Activated T-cell treated with anti-CD3 and anti-CD28 coated beads, Interleukin-2, amount 50 U/mL, for 4 hours (primary cell): Measurements from ENCODE around the gene SF3A2. TPM values are rescaled to one million over a fixed set of nuclear protein-coding genes. Genes with fewer than 3 reads are reported as not detected.

Source experiments
- ATAC-seq, 2 donors: fragments of 200-7000 bp; cut with Tn5 transposase; one replicate each; pipeline ENCODE4 v1.10.0; 2021
- DNase-seq: peaks from one replicate; pipeline ENCODE4 v3.0.0-alpha.2; 2020
- H3K27me3 Mint-ChIP-seq: one replicate; pipeline ENCODE4 v1.8.0; 2021; ENCODE audit warnings: low read depth, mixed read lengths
- H3K36me3 Mint-ChIP-seq: one replicate; pipeline ENCODE4 v1.8.0; 2022; ENCODE audit warnings: mixed read lengths; ENCODE audit not compliant: insufficient read depth
- H3K4me1 Mint-ChIP-seq: one replicate; pipeline ENCODE4 v1.8.0; 2021; ENCODE audit warnings: low read depth, mixed read lengths
- H3K4me3 Mint-ChIP-seq: one replicate; pipeline ENCODE4 v1.8.0; 2021; ENCODE audit warnings: mild to moderate bottlenecking, moderate library complexity, mixed read lengths
- H3K9me3 Mint-ChIP-seq: one replicate; pipeline ENCODE4 v1.8.0; 2021; ENCODE audit warnings: mixed read lengths
- total RNA-seq, 3 donors: library from RNA; stranded (reverse); gene quantifications; one replicate each; pipeline ENCODE4 v1.2.1, GENCODE V29; 2021

Gene SF3A2
- total RNA-seq, 3 donors from 2014 or later, result 174 to 195 (median 179) TPM

GRCh38 chr19:2239173-2239572, 2.5 kb downstream of the SF3A2 start:
- peaks cover 24% of the 10 kb centered on the region for H3K36me3 Mint-ChIP-seq

GRCh38 chr19:2239771-2240770, 3.4 kb downstream of the SF3A2 start:
- no peak for DNase-seq
- H3K36me3 Mint-ChIP-seq, result peaks cover 27% of the 10 kb centered on the region

More at GRCh38 chr19:2239173-2239572, 2.5 kb downstream of the SF3A2 start:
- Mint-ChIP-seq H3K4me1 (peaks cover 63% of the 10 kb centered on the region), H3K4me3 (peak overlapping the region; percentile 97), H3K9me3 (no peaks in the 10 kb centered on the region), H3K27me3 (no peaks in the 10 kb centered on the region)
- DNase-seq (no peak), ATAC-seq (no peak)

GRCh38 chr19:2240881-2241760, 4.5 kb downstream of the SF3A2 start:
- peaks cover 32% of the 10 kb centered on the region for H3K36me3 Mint-ChIP-seq
- no peak for ATAC-seq
- no peak for DNase-seq
- H3K27me3 Mint-ChIP-seq, result no peaks in the 10 kb centered on the region
- peaks cover 56% of the 10 kb centered on the region for H3K4me1 Mint-ChIP-seq
- peak overlapping the region; percentile 97 for H3K4me3 Mint-ChIP-seq
- H3K9me3 Mint-ChIP-seq, result no peaks in the 10 kb centered on the region

More at GRCh38 chr19:2239771-2240770, 3.4 kb downstream of the SF3A2 start:
- Mint-ChIP-seq H3K4me1 (peaks cover 58% of the 10 kb centered on the region), H3K9me3 (no peaks in the 10 kb centered on the region), H3K27me3 (no peaks in the 10 kb centered on the region), H3K4me3 (peak overlapping the region; percentile 97)
- no peak for ATAC-seq

- peak overlapping the region; percentile 19 for H3K4me3 Mint-ChIP-seq
- no peaks in the 10 kb centered on the region for H3K27me3 Mint-ChIP-seq
- no peaks in the 10 kb centered on the region for H3K9me3 Mint-ChIP-seq
- no peak for DNase-seq
- ATAC-seq, result no peak
- peaks cover 53% of the 10 kb centered on the region for H3K4me1 Mint-ChIP-seq
- H3K36me3 Mint-ChIP-seq, result peaks cover 33% of the 10 kb centered on the region
These were observed 5.5 kb downstream of the SF3A2 start for GRCh38 chr19:2242092-2242537.

- ATAC-seq (no peak), DNase-seq (no peak)
- Mint-ChIP-seq H3K9me3 (no peaks in the 10 kb centered on the region), H3K27me3 (no peaks in the 10 kb centered on the region), H3K4me1 (peaks cover 49% of the 10 kb centered on the region), H3K36me3 (peaks cover 29% of the 10 kb centered on the region), H3K4me3 (no peak overlapping the region)
These were observed 6.2 kb downstream of the SF3A2 start for GRCh38 chr19:2242816-2243215.

- no peak overlapping the region for H3K4me3 Mint-ChIP-seq
- peaks cover 43% of the 10 kb centered on the region for H3K4me1 Mint-ChIP-seq
- DNase-seq (no peak), ATAC-seq (no peak)
- H3K9me3 Mint-ChIP-seq, result no peaks in the 10 kb centered on the region
- H3K27me3 Mint-ChIP-seq, result no peaks in the 10 kb centered on the region
- peaks cover 26% of the 10 kb centered on the region for H3K36me3 Mint-ChIP-seq
These were observed 6.9 kb downstream of the SF3A2 start for GRCh38 chr19:2243274-2244124.

- DNase-seq (no peak), ATAC-seq (no peak)
- no peaks in the 10 kb centered on the region for H3K27me3 Mint-ChIP-seq
- H3K4me1 Mint-ChIP-seq, result peaks cover 37% of the 10 kb centered on the region
- H3K9me3 Mint-ChIP-seq, result no peaks in the 10 kb centered on the region
- peaks cover 24% of the 10 kb centered on the region for H3K36me3 Mint-ChIP-seq
- no peak overlapping the region for H3K4me3 Mint-ChIP-seq
These were observed 7.4 kb downstream of the SF3A2 start for GRCh38 chr19:2244125-2244411.

GRCh38 chr19:2244486-2244885, 7.9 kb downstream of the SF3A2 start:
- H3K4me3 Mint-ChIP-seq, result no peak overlapping the region
- DNase-seq (no peak), ATAC-seq (no peak)
- peaks cover 22% of the 10 kb centered on the region for H3K36me3 Mint-ChIP-seq
- peaks cover 33% of the 10 kb centered on the region for H3K4me1 Mint-ChIP-seq
- H3K27me3 Mint-ChIP-seq, result no peaks in the 10 kb centered on the region
- H3K9me3 Mint-ChIP-seq, result no peaks in the 10 kb centered on the region

- Mint-ChIP-seq H3K27me3 (peaks cover 2% of the 10 kb centered on the region), H3K9me3 (no peaks in the 10 kb centered on the region), H3K4me3 (no peak overlapping the region), H3K36me3 (peaks cover 19% of the 10 kb centered on the region), H3K4me1 (peaks cover 27% of the 10 kb centered on the region)
- no peak for DNase-seq
- no peak for ATAC-seq
These were observed 8.6 kb downstream of the SF3A2 start for GRCh38 chr19:2245273-2245672.

- Mint-ChIP-seq H3K36me3 (peaks cover 15% of the 10 kb centered on the region), H3K4me3 (no peak overlapping the region), H3K27me3 (peaks cover 5% of the 10 kb centered on the region), H3K4me1 (peaks cover 19% of the 10 kb centered on the region), H3K9me3 (no peaks in the 10 kb centered on the region)
- no peak for DNase-seq
- no peak for ATAC-seq
These were observed 9.5 kb downstream of the SF3A2 start for GRCh38 chr19:2246014-2246620.

GRCh38 chr19:2246801-2247361, 10.3 kb downstream of the SF3A2 start:
- Mint-ChIP-seq H3K36me3 (peaks cover 15% of the 10 kb centered on the region), H3K27me3 (peaks cover 6% of the 10 kb centered on the region), H3K9me3 (no peaks in the 10 kb centered on the region), H3K4me3 (no peak overlapping the region), H3K4me1 (peaks cover 11% of the 10 kb centered on the region)
- DNase-seq (no peak), ATAC-seq (no peak)

GRCh38 chr19:2247433-2248101, 10.9 kb downstream of the SF3A2 start:
- Mint-ChIP-seq H3K36me3 (peaks cover 13% of the 10 kb centered on the region), H3K4me1 (peaks cover 6% of the 10 kb centered on the region), H3K27me3 (peaks cover 11% of the 10 kb centered on the region), H3K4me3 (no peak overlapping the region), H3K9me3 (no peaks in the 10 kb centered on the region)
- DNase-seq (no peak), ATAC-seq (no peak)
